Measurements from ENCODE around the gene ABCA4.

ABCA4 gene

DNA sequence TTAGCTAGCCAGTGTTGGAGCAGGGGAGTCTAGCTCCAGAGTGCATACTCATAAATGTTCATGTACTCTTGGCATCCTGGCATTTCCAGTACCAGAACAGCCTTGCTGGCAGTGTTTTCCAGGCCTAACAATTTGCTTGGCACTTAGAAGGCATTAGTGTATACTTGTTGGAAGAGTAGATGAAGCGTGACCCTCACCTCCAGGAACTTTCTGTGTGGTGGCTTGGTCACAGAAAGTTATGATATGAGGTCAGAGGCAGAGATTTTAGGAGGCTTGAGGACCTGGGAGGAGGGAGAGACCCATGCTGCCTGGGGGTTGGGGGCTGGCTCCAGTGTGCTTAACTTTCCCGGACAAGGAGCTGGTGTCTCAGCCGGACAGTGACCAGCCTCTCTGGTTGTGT, 159.0 kb downstream of the ABCA4 start:
- Histone ChIP-seq H2AFZ (ENCODE audit: low read depth, low read length) (no peak overlapping the region), H3K79me2 (ENCODE audit: insufficient read depth, low read length) (no peaks in the 10 kb centered on the region), H3K4me3 (ENCODE audit: low read depth in 1 of 2, low read length in 2 of 2) (no peak overlapping the region), H3K27ac (ENCODE audit: low read length) (no peak overlapping the region), H4K20me1 (ENCODE audit: insufficient read depth, low read length) (no peaks in the 10 kb centered on the region), H3K4me1 (ENCODE audit: insufficient read depth, low read length) (no peaks in the 10 kb centered on the region), H3K27me3 (ENCODE audit: insufficient read depth, low read length, poor library complexity) (peaks cover 3% of the 10 kb centered on the region), H3K9me3 (ENCODE audit: insufficient read depth, low read length, severe bottlenecking) (no peaks in the 10 kb centered on the region), H3K9ac (ENCODE audit: low read depth, low read length) (no peak overlapping the region), H3K36me3 (ENCODE audit: insufficient read depth, low read length) (no peaks in the 10 kb centered on the region), H3K4me2 (ENCODE audit: insufficient read depth, low read length) (no peak overlapping the region)
- ATAC-seq (ENCODE audit: insufficient read depth, low read depth) (no peak), DNase-seq (no peak)
- TF ChIP-seq, protein P1, sequence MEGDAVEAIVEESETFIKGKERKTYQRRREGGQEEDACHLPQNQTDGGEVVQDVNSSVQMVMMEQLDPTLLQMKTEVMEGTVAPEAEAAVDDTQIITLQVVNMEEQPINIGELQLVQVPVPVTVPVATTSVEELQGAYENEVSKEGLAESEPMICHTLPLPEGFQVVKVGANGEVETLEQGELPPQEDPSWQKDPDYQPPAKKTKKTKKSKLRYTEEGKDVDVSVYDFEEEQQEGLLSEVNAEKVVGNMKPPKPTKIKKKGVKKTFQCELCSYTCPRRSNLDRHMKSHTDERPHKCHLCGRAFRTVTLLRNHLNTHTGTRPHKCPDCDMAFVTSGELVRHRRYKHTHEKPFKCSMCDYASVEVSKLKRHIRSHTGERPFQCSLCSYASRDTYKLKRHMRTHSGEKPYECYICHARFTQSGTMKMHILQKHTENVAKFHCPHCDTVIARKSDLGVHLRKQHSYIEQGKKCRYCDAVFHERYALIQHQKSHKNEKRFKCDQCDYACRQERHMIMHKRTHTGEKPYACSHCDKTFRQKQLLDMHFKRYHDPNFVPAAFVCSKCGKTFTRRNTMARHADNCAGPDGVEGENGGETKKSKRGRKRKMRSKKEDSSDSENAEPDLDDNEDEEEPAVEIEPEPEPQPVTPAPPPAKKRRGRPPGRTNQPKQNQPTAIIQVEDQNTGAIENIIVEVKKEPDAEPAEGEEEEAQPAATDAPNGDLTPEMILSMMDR (IDR thresholded peaks at IDR 0.05; ENCODE audit: borderline replicate concordance, extremely low read depth, low read length, poor library complexity, severe bottlenecking): no peak
- TF ChIP-seq EZH2 (IDR thresholded peaks at IDR 0.05; ENCODE audit: borderline replicate concordance, low read depth, low read length, severe bottlenecking): no peak

GRCh38 chr1:93961443-93961842, 159.5 kb downstream of the ABCA4 start:
- Histone ChIP-seq H3K9ac (ENCODE audit: low read depth, low read length) (no peak overlapping the region), H3K27me3 (ENCODE audit: insufficient read depth, low read length, poor library complexity) (peaks cover under 1% of the 10 kb centered on the region), H3K27ac (ENCODE audit: low read length) (no peak overlapping the region), H3K79me2 (ENCODE audit: insufficient read depth, low read length) (no peaks in the 10 kb centered on the region), H3K36me3 (ENCODE audit: insufficient read depth, low read length) (no peaks in the 10 kb centered on the region), H4K20me1 (ENCODE audit: insufficient read depth, low read length) (no peaks in the 10 kb centered on the region), H3K4me3 (ENCODE audit: low read depth in 1 of 2, low read length in 2 of 2) (no peak overlapping the region), H2AFZ (ENCODE audit: low read depth, low read length) (no peak overlapping the region), H3K9me3 (ENCODE audit: insufficient read depth, low read length, severe bottlenecking) (peaks cover 4% of the 10 kb centered on the region), H3K4me2 (ENCODE audit: insufficient read depth, low read length) (no peak overlapping the region), H3K4me1 (ENCODE audit: insufficient read depth, low read length) (no peaks in the 10 kb centered on the region)
- TF ChIP-seq, protein P1 (IDR thresholded peaks at IDR 0.05; ENCODE audit: borderline replicate concordance, extremely low read depth, low read length, poor library complexity, severe bottlenecking): no peak
- TF ChIP-seq EZH2 (IDR thresholded peaks at IDR 0.05; ENCODE audit: borderline replicate concordance, low read depth, low read length, severe bottlenecking): no peak
- DNase-seq: no peak
- no peak for ATAC-seq (ENCODE audit: insufficient read depth, low read depth)

- no peak for DNase-seq
- no peaks in the 10 kb centered on the region for H3K27me3 ChIP-seq (ENCODE audit: insufficient read depth, low read length, poor library complexity)
- no peak overlapping the region for H3K4me3 ChIP-seq (ENCODE audit: low read depth in 1 of 2, low read length in 2 of 2)
- H3K27ac ChIP-seq (ENCODE audit: low read length): no peak overlapping the region
- H3K9ac ChIP-seq (ENCODE audit: low read depth, low read length): no peak overlapping the region
- H3K4me1 ChIP-seq (ENCODE audit: insufficient read depth, low read length): no peaks in the 10 kb centered on the region
- no peak overlapping the region for H3K4me2 ChIP-seq (ENCODE audit: insufficient read depth, low read length)
- TF ChIP-seq, protein P1 (IDR thresholded peaks at IDR 0.05; ENCODE audit: borderline replicate concordance, extremely low read depth, low read length, poor library complexity, severe bottlenecking): no peak
- TF ChIP-seq EZH2 (IDR thresholded peaks at IDR 0.05; ENCODE audit: borderline replicate concordance, low read depth, low read length, severe bottlenecking): no peak
- H2AFZ ChIP-seq (ENCODE audit: low read depth, low read length): no peak overlapping the region
- no peaks in the 10 kb centered on the region for H4K20me1 ChIP-seq (ENCODE audit: insufficient read depth, low read length)
- no peaks in the 10 kb centered on the region for H3K36me3 ChIP-seq (ENCODE audit: insufficient read depth, low read length)
- no peak for ATAC-seq (ENCODE audit: insufficient read depth, low read depth)
- H3K79me2 ChIP-seq (ENCODE audit: insufficient read depth, low read length): no peaks in the 10 kb centered on the region
- H3K9me3 ChIP-seq (ENCODE audit: insufficient read depth, low read length, severe bottlenecking): peaks cover 6% of the 10 kb centered on the region
Measured at GRCh38 chr1:93960641-93961147, 160.3 kb downstream of the ABCA4 start.

- H3K4me1 ChIP-seq (ENCODE audit: insufficient read depth, low read length): no peaks in the 10 kb centered on the region
Measured at GRCh38 chr1:93959413-93959812, 161.5 kb downstream of the ABCA4 start.

More at GRCh38 chr1:93959413-93959812, 161.5 kb downstream of the ABCA4 start:
- H3K9ac ChIP-seq (ENCODE audit: low read depth, low read length): no peak overlapping the region
- no peaks in the 10 kb centered on the region for H3K36me3 ChIP-seq (ENCODE audit: insufficient read depth, low read length)
- no peak overlapping the region for H3K4me2 ChIP-seq (ENCODE audit: insufficient read depth, low read length)
- no peaks in the 10 kb centered on the region for H4K20me1 ChIP-seq (ENCODE audit: insufficient read depth, low read length)
- no peak overlapping the region for H2AFZ ChIP-seq (ENCODE audit: low read depth, low read length)
- H3K79me2 ChIP-seq (ENCODE audit: insufficient read depth, low read length): no peaks in the 10 kb centered on the region
- peaks cover 6% of the 10 kb centered on the region for H3K9me3 ChIP-seq (ENCODE audit: insufficient read depth, low read length, severe bottlenecking)
- no peaks in the 10 kb centered on the region for H3K27me3 ChIP-seq (ENCODE audit: insufficient read depth, low read length, poor library complexity)
- ATAC-seq (ENCODE audit: insufficient read depth, low read depth) (no peak), DNase-seq (no peak)
- TF ChIP-seq, protein P1 (IDR thresholded peaks at IDR 0.05; ENCODE audit: borderline replicate concordance, extremely low read depth, low read length, poor library complexity, severe bottlenecking): no peak
- no peak for TF ChIP-seq EZH2 (IDR thresholded peaks at IDR 0.05; ENCODE audit: borderline replicate concordance, low read depth, low read length, severe bottlenecking)
- H3K27ac ChIP-seq (ENCODE audit: low read length): no peak overlapping the region
- no peak overlapping the region for H3K4me3 ChIP-seq (ENCODE audit: low read depth in 1 of 2, low read length in 2 of 2)

Data from DND-41 (cell line).